C4-2B (cell line): ENCODE data around the gene CALML4.

ENCODE experiments used
- CTCF ChIP-seq: fragments of 450-650 bp; conservative IDR thresholded peaks from 2 replicates; pipeline ENCODE4 v1.5.1; 2017; ENCODE audit warnings: mild to moderate bottlenecking
- ZFX ChIP-seq: fragments of 450-650 bp; IDR thresholded peaks from 2 replicates; pipeline ENCODE4 v1.6.1; 2017

DNA sequence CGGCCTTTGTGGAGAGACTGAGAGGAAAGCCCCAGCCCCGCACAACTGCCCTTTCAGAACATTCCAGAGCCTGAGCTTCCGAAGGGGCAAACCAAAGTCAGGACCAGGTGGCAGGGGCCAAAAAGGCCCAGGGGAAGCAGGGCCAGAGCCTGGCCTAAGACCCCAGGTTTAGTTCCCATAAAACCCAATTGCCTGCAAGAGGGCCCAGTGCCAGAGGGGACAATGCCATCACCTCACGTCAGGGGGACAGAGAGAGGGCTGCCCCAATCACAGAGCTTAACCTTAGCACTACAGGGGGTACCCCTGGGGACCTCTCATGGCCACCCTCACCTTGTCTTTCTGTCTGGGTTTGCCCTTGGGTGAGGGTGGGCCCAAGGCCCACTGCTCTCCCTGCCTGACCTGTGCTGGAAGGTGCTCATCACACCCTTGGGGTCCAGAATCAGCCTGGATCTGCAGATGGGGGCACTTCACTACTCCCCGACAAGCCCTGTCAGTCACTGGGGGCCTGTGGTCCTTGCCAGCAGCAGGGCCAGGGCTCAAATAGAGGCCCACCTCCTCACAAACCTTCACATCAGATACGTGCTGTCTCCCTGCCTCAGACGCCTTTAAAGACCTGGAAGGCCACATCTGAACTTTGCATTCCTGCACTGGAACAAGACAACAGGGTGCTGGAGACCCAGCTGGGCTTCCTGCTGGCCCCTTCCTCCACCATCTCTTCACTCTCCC, 3.8 kb downstream of the CALML4 start:
- TF ChIP-seq CTCF (no peak), ZFX (no peak)
